IMR-90 (cell line): ENCODE results near the gene ARL13A. TPM values are rescaled to one million over a fixed set of nuclear protein-coding genes. Genes with fewer than 3 reads are reported as not detected.

ENCODE experiments used
- ATAC-seq: fragments of 200-7000 bp; cut with Tn5 transposase; 2 replicates; pipeline ENCODE4 v1.9.1; 2020; ENCODE audit warnings: low read depth, mild to moderate bottlenecking, moderate library complexity
- BruUV-seq: library from RNA; stranded (reverse); fragments of 400-500 nt; replicated peaks from 2 replicates; lab custom pipeline; 2021; lab: Mats Ljungman, UMichigan
- CTCF ChIA-PET: fragments of 300-600 bp; formaldehyde crosslinking; extraction: SDS; loops from one replicate; lab custom pipeline; 2021; ENCODE audit warnings: antibody characterized with exemption; lab: Yijun Ruan, JAX
- POLR2A ChIA-PET: fragments of 300-600 bp; sonication (Branson Sonifier 250); formaldehyde crosslinking; loops from one replicate; lab custom pipeline; 2022; ENCODE audit warnings: antibody characterized with exemption; ENCODE audit not compliant: unreplicated experiment; lab: Charles Lee
- DNase-seq: peaks from one replicate; pipeline ENCODE4 v3.0.0; 2013
- H2AFZ ChIP-seq: replicated peaks from 2 replicates; pipeline ENCODE3; 2013; ENCODE audit warnings: low read length, mild to moderate bottlenecking; ENCODE audit not compliant: poor library complexity
- H2AK5ac ChIP-seq: 2 replicates; pipeline ENCODE4 v1.6.1; 2013; ENCODE audit warnings: low read depth, low read length, inconsistent platforms
- H2AK9ac ChIP-seq: replicated peaks from 2 replicates; pipeline ENCODE3; 2013; ENCODE audit warnings: mild to moderate bottlenecking, low read depth, low read length, moderate library complexity; ENCODE audit not compliant: poor library complexity
- H2BK120ac ChIP-seq: 2 replicates; pipeline ENCODE4 v1.6.1; 2013; ENCODE audit warnings: low read depth, low read length, inconsistent platforms
- H2BK15ac ChIP-seq: 3 replicates; pipeline ENCODE4 v1.6.1; 2013; ENCODE audit warnings: low read depth, low read length, inconsistent platforms
- H2BK20ac ChIP-seq: 2 replicates; pipeline ENCODE4 v1.6.1; 2013; ENCODE audit warnings: low read depth, mild to moderate bottlenecking, inconsistent platforms, low read length, moderate library complexity
- H2BK5ac ChIP-seq: 2 replicates; pipeline ENCODE4 v1.6.1; 2013; ENCODE audit warnings: mild to moderate bottlenecking, low read depth, low read length, inconsistent platforms; ENCODE audit not compliant: poor library complexity, severe bottlenecking
- H3K14ac ChIP-seq: replicated peaks from 2 replicates; pipeline ENCODE4 v1.6.1; 2013; ENCODE audit warnings: low read depth, low read length, inconsistent platforms
- H3K18ac ChIP-seq: 2 replicates; pipeline ENCODE4 v1.6.1; 2013; ENCODE audit warnings: low read depth, low read length, control low read depth
- H3K23ac ChIP-seq: 2 replicates; pipeline ENCODE4 v1.6.1; 2013; ENCODE audit warnings: low read depth, low read length, inconsistent platforms
- H3K27ac ChIP-seq: 2 replicates; pipeline ENCODE4 v1.5.1; 2013; ENCODE audit warnings: mild to moderate bottlenecking, control low read depth, low read length; ENCODE audit not compliant: insufficient read depth
- H3K27me3 ChIP-seq: 2 replicates; pipeline ENCODE4 v1.6.1; 2013; ENCODE audit warnings: low read length; ENCODE audit not compliant: control insufficient read depth, insufficient read depth
- H3K36me3 ChIP-seq: 2 replicates; pipeline ENCODE4 v1.6.1; 2013; ENCODE audit warnings: low read length, mixed read lengths; ENCODE audit not compliant: control insufficient read depth, insufficient read depth
- H3K4ac ChIP-seq: 2 replicates; pipeline ENCODE4 v1.6.1; 2013; ENCODE audit warnings: low read depth, low read length, inconsistent platforms
- H3K4me1 ChIP-seq: 2 replicates; pipeline ENCODE4 v1.6.1; 2013; ENCODE audit warnings: low read length, mixed read lengths; ENCODE audit not compliant: control insufficient read depth, insufficient read depth
- H3K4me2 ChIP-seq: 2 replicates; pipeline ENCODE4 v1.6.1; 2013; ENCODE audit warnings: low read depth, mild to moderate bottlenecking, control low read depth, low read length, moderate library complexity
- H3K4me3 ChIP-seq: 2 replicates; pipeline ENCODE4 v1.5.1; 2013; ENCODE audit warnings: low read depth, mild to moderate bottlenecking, control low read depth, low read length, moderate library complexity; ENCODE audit not compliant: insufficient read depth
- H3K56ac ChIP-seq: 2 replicates; pipeline ENCODE4 v1.6.1; 2013; ENCODE audit warnings: low read length, inconsistent platforms; ENCODE audit not compliant: insufficient read depth; ENCODE audit errors: extremely low read depth
- H3K79me1 ChIP-seq, 2 experiments: 2 replicates each; pipeline ENCODE4 v1.6.1; 2013; ENCODE audit warnings: low read length in 2 of 2, inconsistent platforms in 1 of 2, low read depth in 1 of 2
- H3K9ac ChIP-seq: 2 replicates; pipeline ENCODE4 v1.6.1; 2013; ENCODE audit warnings: low read depth, low read length, control low read depth
- H3K9me1 ChIP-seq: 2 replicates; pipeline ENCODE4 v1.6.1; 2013; ENCODE audit warnings: low read length, inconsistent platforms; ENCODE audit not compliant: insufficient read depth
- H3K9me3 ChIP-seq: 2 replicates; pipeline ENCODE4 v1.6.1; 2013; ENCODE audit warnings: low read length; ENCODE audit not compliant: control insufficient read depth, insufficient read depth
- H4K20me1 ChIP-seq: 2 replicates; pipeline ENCODE4 v1.6.1; 2013; ENCODE audit warnings: low read length, inconsistent platforms; ENCODE audit not compliant: insufficient read depth
- H4K5ac ChIP-seq: 2 replicates; pipeline ENCODE4 v1.6.1; 2013; ENCODE audit warnings: mild to moderate bottlenecking, low read depth, low read length, control low read depth
- H4K8ac ChIP-seq, 2 experiments: 2 replicates each; pipeline ENCODE4 v1.6.1; 2013; ENCODE audit warnings: low read depth in 2 of 2, low read length in 2 of 2, control low read depth in 1 of 2, inconsistent platforms in 1 of 2
- H4K91ac ChIP-seq: 2 replicates; pipeline ENCODE4 v1.6.1; 2013; ENCODE audit warnings: low read depth, low read length, inconsistent platforms; ENCODE audit not compliant: insufficient read depth
- CEBPB ChIP-seq: IDR thresholded peaks from 2 replicates; pipeline ENCODE4 v1.6.1; 2012; ENCODE audit warnings: low read depth, low read length, improper control_type of control experiment
- CHD1 ChIP-seq: IDR thresholded peaks from 2 replicates; pipeline ENCODE4 v1.6.1; 2012; ENCODE audit warnings: low read depth, low read length, improper control_type of control experiment
- FOS ChIP-seq: fragments of 150-350 bp; IDR thresholded peaks from 2 replicates; pipeline ENCODE4 v1.6.1; 2016; ENCODE audit warnings: low read depth, low read length
- MAFK ChIP-seq: IDR thresholded peaks from 2 replicates; pipeline ENCODE4 v1.6.1; 2012; ENCODE audit warnings: low read depth, low read length, improper control_type of control experiment
- MXI1 ChIP-seq: IDR thresholded peaks from 2 replicates; pipeline ENCODE4 v1.6.1; 2012; ENCODE audit warnings: low read depth, mild to moderate bottlenecking, low read length, moderate library complexity, borderline replicate concordance
- NFE2L2 ChIP-seq: fragments of 150-350 bp; IDR thresholded peaks from 2 replicates; pipeline ENCODE4 v1.6.1; 2016; ENCODE audit warnings: low read depth, mild to moderate bottlenecking, low read length
- RAD21 ChIP-seq: IDR thresholded peaks from 2 replicates; pipeline ENCODE4 v1.6.1; 2012; ENCODE audit warnings: low read length, improper control_type of control experiment
- RCOR1 ChIP-seq: IDR thresholded peaks from 2 replicates; pipeline ENCODE4 v1.6.1; 2012; ENCODE audit warnings: mild to moderate bottlenecking, low read length, improper control_type of control experiment; ENCODE audit not compliant: insufficient replicate concordance
- RFX5 ChIP-seq: IDR thresholded peaks from 2 replicates; pipeline ENCODE4 v1.8.0; 2012; ENCODE audit warnings: low read depth, mild to moderate bottlenecking, low read length, moderate library complexity
- WGBS, 2 experiments: methylation state at CpG; one replicate each; pipeline versions ENCODE4 v1.1.5 to v1.1.7; 2013; ENCODE audit warnings: missing lambda C conversion rate in 2 of 2; ENCODE audit not compliant: insufficient read length in 1 of 2; ENCODE audit errors: extremely low coverage in 2 of 2; 5-methylcytosine and 5-hydroxymethylcytosine counted together
- dilution Hi-C: fragments of 300-500 bp; cut with HindIII; formaldehyde crosslinking; loops from one replicate; pipeline ENCODE4 v1.14.3; 2018; ENCODE audit warnings: low sequenced_read_pairs; ENCODE audit not compliant: unreplicated experiment
- in situ Hi-C: fragments of 300-500 bp; cut with MboI; formaldehyde crosslinking; loops from 3 replicates; pipeline ENCODE4 v1.14.3; 2019; ENCODE audit warnings: low sequenced_read_pairs, inconsistent platforms, mixed read lengths
- intact Hi-C: fragments of 100-400 bp; cut with micrococcal nuclease; formaldehyde crosslinking; loops from 2 replicates; pipeline ENCODE4 v1.10.0; 2022
- polyA plus RNA-seq, 3 experiments: library from polyadenylated mRNA; depleted of rRNA; stranded (reverse); fragments of >200 nt; gene quantifications; 2 replicates each; pipeline ENCODE4 v1.2.3, GENCODE V29; 2012; ENCODE audit warnings: low replicate concordance in 1 of 3
- total RNA-seq: library from RNA; depleted of rRNA; stranded (reverse); fragments of >200 nt; gene quantifications from 2 replicates; pipeline ENCODE4 v1.2.3, GENCODE V29; 2012
- TF ChIP-seq, protein P1 (sequence below): fragments of 150-350 bp; IDR thresholded peaks from 2 replicates; pipeline ENCODE4 v1.6.1; 2016; ENCODE audit warnings: low read depth, mild to moderate bottlenecking, low read length, moderate library complexity, borderline replicate concordance
- TF ChIP-seq, protein P2 (sequence below): conservative IDR thresholded peaks from 2 replicates; pipeline ENCODE4 v1.5.1; 2012; ENCODE audit warnings: mild to moderate bottlenecking, low read depth, low read length, improper control_type of control experiment
- TF ChIP-seq, protein P3 (sequence below): fragments of 150-350 bp; IDR thresholded peaks from 2 replicates; pipeline ENCODE4 v1.6.1; 2017; ENCODE audit warnings: mild to moderate bottlenecking, antibody characterized with exemption, low read length, low read depth

The ARL13A gene
- total and polyA plus RNA-seq, 2 of the 4 experiments (the other 2 are of a cell fraction) = not detected

GRCh38 chrX:100994352-100995281, 25.1 kb downstream of the ARL13A start:
- H4K8ac ChIP-seq = peak overlapping the region in 1 of 2 experiments; percentile 72; a peak in 2 of 4 replicates
- no peak overlapping the region for H2AFZ ChIP-seq
- no peak overlapping the region for H3K27ac ChIP-seq
- H3K23ac ChIP-seq = 0 out of 2 replicates have a peak overlapping the region, but pooled peaks have one; percentile 50
- ATAC-seq (peak; percentile 27; the same call in 1 of the 2 replicates), DNase-seq (peak; percentile 68)
- in situ Hi-C loops = no loop called here
- H3K79me1 ChIP-seq = no peaks in the 10 kb centered on the region
- peaks cover 3% of the 10 kb centered on the region; the same call in 1 of the 2 replicates for H3K9me1 ChIP-seq
- peak overlapping the region; percentile 46 for H3K14ac ChIP-seq
- H3K27me3 ChIP-seq = no peaks in the 10 kb centered on the region
- peak overlapping the region; percentile 64 for H3K4ac ChIP-seq
- peak overlapping the region; percentile 72 for H2BK120ac ChIP-seq
- peak overlapping the region; percentile 48; the same call in 1 of the 2 replicates for H4K5ac ChIP-seq
- H3K4me3 ChIP-seq = no peak overlapping the region
- peak overlapping the region; percentile 86; the same call in 1 of the 2 replicates for H3K18ac ChIP-seq
- no TSS peak for BruUV-seq
- peak overlapping the region; percentile 90 for H2BK5ac ChIP-seq
- H3K9me3 ChIP-seq = peaks cover 2% of the 10 kb centered on the region; the same call in 1 of the 2 replicates
- dilution Hi-C loops = no loop called here
- H2AK5ac ChIP-seq = peak overlapping the region; percentile 23
- peak overlapping the region; percentile 78 for H2BK20ac ChIP-seq
- H4K20me1 ChIP-seq = no peaks in the 10 kb centered on the region
- no peak overlapping the region for H3K9ac ChIP-seq
- POLR2A ChIA-PET = no interaction called here
- H2BK15ac ChIP-seq = peak overlapping the region; percentile 7; the same call in 1 of the 3 replicates
- CTCF ChIA-PET = no interaction called here
- H4K91ac ChIP-seq = 0 out of 2 replicates have a peak overlapping the region, but pooled peaks have one; percentile 28
- peaks cover 2% of the 10 kb centered on the region; the same call in 1 of the 2 replicates for H3K4me1 ChIP-seq
- no peaks in the 10 kb centered on the region for H3K36me3 ChIP-seq
- 60% methylated on average over 1 of the region's 5 CpGs; no CpG with 5 or more reads in 1 of the 2 experiments for WGBS, 2 experiments
- no peak overlapping the region for H3K56ac ChIP-seq
- intact Hi-C loops = no loop called here
- H3K4me2 ChIP-seq = peak overlapping the region; percentile 76; the same call in 1 of the 2 replicates
- H2AK9ac ChIP-seq = no peak overlapping the region
- TF ChIP-seq MXI1 (no peak), NFE2L2 (no peak), RAD21 (no peak), MAFK (no peak), CEBPB (peak; percentile 91), FOS (peak; percentile 22; the same call in 1 of the 2 replicates), CHD1 (no peak), RCOR1 (no peak), RFX5 (no peak)
- TF ChIP-seq, protein P1, sequence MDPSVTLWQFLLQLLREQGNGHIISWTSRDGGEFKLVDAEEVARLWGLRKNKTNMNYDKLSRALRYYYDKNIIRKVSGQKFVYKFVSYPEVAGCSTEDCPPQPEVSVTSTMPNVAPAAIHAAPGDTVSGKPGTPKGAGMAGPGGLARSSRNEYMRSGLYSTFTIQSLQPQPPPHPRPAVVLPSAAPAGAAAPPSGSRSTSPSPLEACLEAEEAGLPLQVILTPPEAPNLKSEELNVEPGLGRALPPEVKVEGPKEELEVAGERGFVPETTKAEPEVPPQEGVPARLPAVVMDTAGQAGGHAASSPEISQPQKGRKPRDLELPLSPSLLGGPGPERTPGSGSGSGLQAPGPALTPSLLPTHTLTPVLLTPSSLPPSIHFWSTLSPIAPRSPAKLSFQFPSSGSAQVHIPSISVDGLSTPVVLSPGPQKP = no peak
- TF ChIP-seq, protein P2, sequence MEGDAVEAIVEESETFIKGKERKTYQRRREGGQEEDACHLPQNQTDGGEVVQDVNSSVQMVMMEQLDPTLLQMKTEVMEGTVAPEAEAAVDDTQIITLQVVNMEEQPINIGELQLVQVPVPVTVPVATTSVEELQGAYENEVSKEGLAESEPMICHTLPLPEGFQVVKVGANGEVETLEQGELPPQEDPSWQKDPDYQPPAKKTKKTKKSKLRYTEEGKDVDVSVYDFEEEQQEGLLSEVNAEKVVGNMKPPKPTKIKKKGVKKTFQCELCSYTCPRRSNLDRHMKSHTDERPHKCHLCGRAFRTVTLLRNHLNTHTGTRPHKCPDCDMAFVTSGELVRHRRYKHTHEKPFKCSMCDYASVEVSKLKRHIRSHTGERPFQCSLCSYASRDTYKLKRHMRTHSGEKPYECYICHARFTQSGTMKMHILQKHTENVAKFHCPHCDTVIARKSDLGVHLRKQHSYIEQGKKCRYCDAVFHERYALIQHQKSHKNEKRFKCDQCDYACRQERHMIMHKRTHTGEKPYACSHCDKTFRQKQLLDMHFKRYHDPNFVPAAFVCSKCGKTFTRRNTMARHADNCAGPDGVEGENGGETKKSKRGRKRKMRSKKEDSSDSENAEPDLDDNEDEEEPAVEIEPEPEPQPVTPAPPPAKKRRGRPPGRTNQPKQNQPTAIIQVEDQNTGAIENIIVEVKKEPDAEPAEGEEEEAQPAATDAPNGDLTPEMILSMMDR = no peak
- TF ChIP-seq, protein P3, sequence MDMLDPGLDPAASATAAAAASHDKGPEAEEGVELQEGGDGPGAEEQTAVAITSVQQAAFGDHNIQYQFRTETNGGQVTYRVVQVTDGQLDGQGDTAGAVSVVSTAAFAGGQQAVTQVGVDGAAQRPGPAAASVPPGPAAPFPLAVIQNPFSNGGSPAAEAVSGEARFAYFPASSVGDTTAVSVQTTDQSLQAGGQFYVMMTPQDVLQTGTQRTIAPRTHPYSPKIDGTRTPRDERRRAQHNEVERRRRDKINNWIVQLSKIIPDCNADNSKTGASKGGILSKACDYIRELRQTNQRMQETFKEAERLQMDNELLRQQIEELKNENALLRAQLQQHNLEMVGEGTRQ = no peak
